ENCODE data around the gene GUCY2F.

GUCY2F gene

GRCh38 chrX:109393859-109394258 lies 88.0 kb downstream of the GUCY2F start:
- DNase-seq (ENCODE audit: low read depth in 2 of 2) = no peak

- no peak for DNase-seq (ENCODE audit: low read depth in 2 of 2)
Measured at GRCh38 chrX:109392895-109393294, 89.0 kb downstream of the GUCY2F start.

GRCh38 chrX:109390556-109390955 lies 91.3 kb downstream of the GUCY2F start:
- DNase-seq (ENCODE audit: low read depth in 2 of 2) = no peak

GRCh38 chrX:109389917-109390316 lies 92.0 kb downstream of the GUCY2F start:
- no peak for DNase-seq (ENCODE audit: low read depth in 2 of 2)

GRCh38 chrX:109384699-109385098 lies 97.2 kb downstream of the GUCY2F start:
- no peak for DNase-seq (ENCODE audit: low read depth in 2 of 2)

- no peak for DNase-seq (ENCODE audit: low read depth in 2 of 2)
Measured at GRCh38 chrX:109382332-109382731, 99.6 kb downstream of the GUCY2F start.

GRCh38 chrX:109378281-109378680 lies 103.6 kb downstream of the GUCY2F start:
- no peak for DNase-seq (ENCODE audit: low read depth in 2 of 2)

GRCh38 chrX:109374262-109374960 lies 107.5 kb downstream of the GUCY2F start:
- DNase-seq (ENCODE audit: low read depth in 2 of 2) = no peak

GRCh38 chrX:109373468-109373867 lies 108.4 kb downstream of the GUCY2F start:
- no peak for DNase-seq (ENCODE audit: low read depth in 2 of 2)

GRCh38 chrX:109372716-109373115 lies 109.2 kb downstream of the GUCY2F start:
- no peak for DNase-seq (ENCODE audit: low read depth in 2 of 2)

GRCh38 chrX:109372291-109372690 lies 109.6 kb downstream of the GUCY2F start:
- no peak for DNase-seq (ENCODE audit: low read depth in 2 of 2)

GRCh38 chrX:109362101-109362500 lies 119.8 kb downstream of the GUCY2F start:
- no peak for DNase-seq (ENCODE audit: low read depth in 2 of 2)

GRCh38 chrX:109360301-109360700 lies 121.6 kb downstream of the GUCY2F start:
- DNase-seq (ENCODE audit: low read depth in 2 of 2) = no peak

- no peak for DNase-seq (ENCODE audit: low read depth in 2 of 2)
Measured at GRCh38 chrX:109357706-109358105, 124.2 kb downstream of the GUCY2F start.

GRCh38 chrX:109356684-109357083 lies 125.2 kb downstream of the GUCY2F start:
- no peak for DNase-seq (ENCODE audit: low read depth in 2 of 2)

- DNase-seq (ENCODE audit: low read depth in 2 of 2) = no peak
Measured at GRCh38 chrX:109352066-109352588, 129.8 kb downstream of the GUCY2F start.

GRCh38 chrX:109351557-109351956 lies 130.3 kb downstream of the GUCY2F start:
- DNase-seq (ENCODE audit: low read depth in 2 of 2) = no peak

GRCh38 chrX:109350551-109350950 lies 131.3 kb downstream of the GUCY2F start:
- no peak for DNase-seq (ENCODE audit: low read depth in 2 of 2)

- DNase-seq (ENCODE audit: low read depth in 2 of 2) = no peak
Measured at GRCh38 chrX:109350051-109350450, 131.8 kb downstream of the GUCY2F start.

- no peak for DNase-seq (ENCODE audit: low read depth in 2 of 2)
Measured at GRCh38 chrX:109347632-109348031, 134.3 kb downstream of the GUCY2F start.

- DNase-seq (ENCODE audit: low read depth in 2 of 2) = no peak
Measured at GRCh38 chrX:109346491-109346890, 135.4 kb downstream of the GUCY2F start.

- DNase-seq (ENCODE audit: low read depth in 2 of 2) = no peak
Measured at GRCh38 chrX:109345856-109346255, 136.0 kb downstream of the GUCY2F start.

GRCh38 chrX:109344678-109345077 lies 137.2 kb downstream of the GUCY2F start:
- no peak for DNase-seq (ENCODE audit: low read depth in 2 of 2)

- no peak for DNase-seq (ENCODE audit: low read depth in 2 of 2)
Measured at GRCh38 chrX:109344101-109344500, 137.8 kb downstream of the GUCY2F start.
